Endothelial cell of umbilical vein (primary cell): ENCODE data around the gene IL9.

Source experiments
- MYC ChIP-seq: IDR thresholded peaks from one replicate; pipeline ENCODE4 v1.6.1; 2011; ENCODE audit warnings: mild to moderate bottlenecking, low read depth, low read length
- POLR2A ChIP-seq: IDR thresholded peaks from 2 replicates; pipeline ENCODE4 v1.6.1; 2012; ENCODE audit warnings: low read depth, mild to moderate bottlenecking, control low read depth, low read length
- TF ChIP-seq, protein P1 (sequence below), 2 donors: IDR thresholded peaks; 1 replicate in 1 of 2; 2 replicates in 1 of 2; pipeline ENCODE4 v1.5.1; 2011; ENCODE audit warnings: low read length in 2 of 2, mild to moderate bottlenecking in 2 of 2, moderate library complexity in 2 of 2, control low read depth in 1 of 2, inconsistent platforms in 1 of 2, low read depth in 1 of 2; ENCODE audit not compliant: insufficient read depth in 1 of 2; ENCODE audit errors: extremely low read depth in 1 of 2
- TF ChIP-seq, protein P2 (sequence below): IDR thresholded peaks from 2 replicates; pipeline ENCODE4 v1.6.1; 2011; ENCODE audit not compliant: insufficient read depth, insufficient read length

DNA sequence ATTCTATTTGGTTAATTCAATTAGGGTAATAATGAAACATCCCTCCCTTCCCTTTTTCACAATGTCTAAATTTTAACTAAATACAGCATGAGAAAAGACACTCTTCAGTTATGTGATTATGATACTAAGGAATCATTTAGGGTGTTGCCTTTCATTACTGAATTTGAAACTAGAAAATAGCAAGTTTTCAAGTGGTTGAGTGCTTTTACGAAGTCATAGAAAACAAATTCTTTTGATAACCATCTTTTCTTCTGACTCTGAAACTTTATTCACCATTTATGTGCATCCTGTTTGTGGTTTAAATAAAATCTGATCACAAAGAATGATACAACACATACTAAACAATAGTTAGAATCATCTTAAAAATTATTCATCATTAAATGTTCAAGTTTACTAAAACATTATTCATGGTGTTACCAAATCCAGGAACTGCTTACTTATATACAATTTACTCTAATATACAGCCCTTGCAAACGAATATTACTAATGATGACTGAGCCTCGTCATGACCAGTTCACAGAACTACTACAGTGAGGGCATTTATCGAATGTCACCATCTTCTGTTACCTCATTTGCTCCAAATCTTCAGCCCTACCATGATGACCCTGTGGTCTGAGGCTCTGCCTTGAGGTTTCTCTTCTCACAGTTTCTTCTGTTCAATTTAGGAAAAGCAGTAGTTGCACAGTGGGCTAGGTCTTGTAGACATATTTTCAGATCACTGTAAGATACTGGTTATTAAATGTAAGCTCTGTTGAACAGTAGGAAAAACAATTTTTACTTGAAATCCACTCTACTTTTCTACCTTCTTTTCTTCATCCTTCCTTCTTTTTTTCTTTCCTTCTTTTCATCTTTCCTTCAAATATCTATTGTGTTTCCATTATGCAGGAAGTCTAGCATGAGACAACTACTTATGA, 18.3 kb upstream of the IL9 start:
- TF ChIP-seq POLR2A, result no peak
- TF ChIP-seq, protein P1, sequence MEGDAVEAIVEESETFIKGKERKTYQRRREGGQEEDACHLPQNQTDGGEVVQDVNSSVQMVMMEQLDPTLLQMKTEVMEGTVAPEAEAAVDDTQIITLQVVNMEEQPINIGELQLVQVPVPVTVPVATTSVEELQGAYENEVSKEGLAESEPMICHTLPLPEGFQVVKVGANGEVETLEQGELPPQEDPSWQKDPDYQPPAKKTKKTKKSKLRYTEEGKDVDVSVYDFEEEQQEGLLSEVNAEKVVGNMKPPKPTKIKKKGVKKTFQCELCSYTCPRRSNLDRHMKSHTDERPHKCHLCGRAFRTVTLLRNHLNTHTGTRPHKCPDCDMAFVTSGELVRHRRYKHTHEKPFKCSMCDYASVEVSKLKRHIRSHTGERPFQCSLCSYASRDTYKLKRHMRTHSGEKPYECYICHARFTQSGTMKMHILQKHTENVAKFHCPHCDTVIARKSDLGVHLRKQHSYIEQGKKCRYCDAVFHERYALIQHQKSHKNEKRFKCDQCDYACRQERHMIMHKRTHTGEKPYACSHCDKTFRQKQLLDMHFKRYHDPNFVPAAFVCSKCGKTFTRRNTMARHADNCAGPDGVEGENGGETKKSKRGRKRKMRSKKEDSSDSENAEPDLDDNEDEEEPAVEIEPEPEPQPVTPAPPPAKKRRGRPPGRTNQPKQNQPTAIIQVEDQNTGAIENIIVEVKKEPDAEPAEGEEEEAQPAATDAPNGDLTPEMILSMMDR (IDR thresholded peaks at IDR 0.05; ENCODE audit: extremely low read depth in 1 of 2, insufficient read depth in 1 of 2, low read depth in 1 of 2, low read length in 2 of 2), result no peak
- no peak for TF ChIP-seq MYC
- TF ChIP-seq, protein P2, sequence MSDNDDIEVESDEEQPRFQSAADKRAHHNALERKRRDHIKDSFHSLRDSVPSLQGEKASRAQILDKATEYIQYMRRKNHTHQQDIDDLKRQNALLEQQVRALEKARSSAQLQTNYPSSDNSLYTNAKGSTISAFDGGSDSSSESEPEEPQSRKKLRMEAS, result no peak
